HG02642 (cell line): ENCODE results near the gene VIM.
"Not testable (repeated sequence)": the region's sequence is repeated elsewhere in the genome, so short reads cannot be mapped to it uniquely, and the experiment has no call there.

ENCODE experiments used
- ATAC-seq: cut with Tn5 transposase; IDR thresholded peaks from one replicate; pipeline ENCODE4 v1.9.1; 2021; ENCODE audit warnings: mild to moderate bottlenecking; ENCODE audit not compliant: unreplicated experiment, poor library complexity

Gene VIM

DNA sequence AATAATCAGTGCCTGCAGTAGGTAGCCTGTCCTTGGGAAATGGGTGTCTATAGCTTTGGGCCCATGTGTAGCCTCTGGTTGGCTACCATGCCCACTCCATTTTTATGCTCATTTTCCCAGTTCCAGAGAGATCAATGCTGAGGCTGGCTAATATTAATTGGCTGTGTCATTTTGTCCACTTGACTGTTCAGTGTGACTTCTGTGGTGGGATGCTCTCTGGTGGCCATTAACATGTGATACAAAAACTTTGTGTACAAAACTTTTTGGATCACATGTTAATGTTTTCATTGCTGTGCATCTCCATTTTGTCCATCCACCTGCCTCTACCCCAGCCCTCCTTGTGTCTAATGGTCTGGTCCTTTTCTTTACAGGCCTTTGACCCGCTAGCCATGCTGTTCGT is 22.7 kb downstream of the VIM start:
- ATAC-seq = no peak

DNA sequence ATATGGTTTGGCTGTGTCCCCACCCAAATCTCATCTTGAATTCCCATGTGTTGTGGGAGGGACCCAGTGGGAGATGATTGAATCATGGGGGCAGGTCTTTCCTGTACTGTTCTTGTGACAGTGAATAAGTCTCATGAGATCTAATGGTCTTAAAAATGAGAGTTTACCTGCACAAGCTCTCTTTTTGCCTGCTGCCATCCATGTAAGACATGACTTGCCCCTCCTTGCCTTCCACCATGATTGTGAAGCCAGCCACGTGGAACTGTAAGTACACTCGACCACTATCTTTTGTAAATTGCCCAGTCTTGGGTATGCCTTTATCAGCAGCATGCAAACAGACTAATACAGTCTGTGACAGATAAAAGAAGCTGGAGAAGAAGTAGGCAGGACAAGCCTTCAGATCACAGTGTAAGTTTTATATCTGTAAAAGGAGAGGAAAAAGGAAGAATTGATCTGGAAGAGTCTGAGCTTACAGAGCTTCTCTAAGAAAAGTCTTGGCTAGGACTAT is 26.6 kb downstream of the VIM start:
- ATAC-seq = not testable (repeated sequence)

DNA sequence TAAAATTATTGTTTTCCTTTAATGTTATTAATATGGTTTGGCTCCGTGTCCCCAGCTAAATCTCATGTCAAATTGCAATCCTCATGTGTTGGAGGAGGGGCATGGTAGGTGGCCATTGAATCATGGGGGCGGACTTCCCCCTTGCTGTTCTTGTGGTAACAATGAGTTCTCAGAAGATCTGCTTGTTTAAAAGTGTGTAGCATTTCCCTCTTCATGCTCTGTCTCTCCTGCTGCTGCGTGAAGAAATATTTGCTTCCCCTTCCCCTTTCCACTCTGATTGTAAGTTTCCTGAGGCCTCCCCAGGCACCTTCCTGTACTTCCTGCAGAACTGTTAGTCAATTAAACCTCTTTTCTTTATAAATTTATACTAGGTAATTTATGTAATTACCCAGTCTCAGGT is 27.5 kb downstream of the VIM start:
- ATAC-seq = no peak

DNA sequence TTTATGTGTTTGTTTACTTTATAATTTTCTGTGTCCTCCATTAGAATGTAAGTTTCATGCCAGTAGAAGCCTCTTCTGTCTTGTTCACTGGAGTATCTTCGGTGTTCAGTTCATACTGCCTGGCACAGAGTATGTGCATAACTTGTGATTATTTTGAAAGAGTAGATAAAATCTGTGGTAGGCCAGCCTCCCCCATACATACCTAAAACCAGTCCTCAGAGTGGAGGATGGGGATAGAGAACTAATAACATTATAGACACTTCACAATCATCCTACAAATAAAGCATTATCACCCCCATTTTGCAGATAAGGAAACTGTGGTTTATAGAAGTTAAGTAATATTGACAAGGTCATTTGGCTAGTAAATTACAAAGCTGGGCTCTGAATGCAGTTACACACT is 28.0 kb downstream of the VIM start:
- no peak for ATAC-seq

DNA sequence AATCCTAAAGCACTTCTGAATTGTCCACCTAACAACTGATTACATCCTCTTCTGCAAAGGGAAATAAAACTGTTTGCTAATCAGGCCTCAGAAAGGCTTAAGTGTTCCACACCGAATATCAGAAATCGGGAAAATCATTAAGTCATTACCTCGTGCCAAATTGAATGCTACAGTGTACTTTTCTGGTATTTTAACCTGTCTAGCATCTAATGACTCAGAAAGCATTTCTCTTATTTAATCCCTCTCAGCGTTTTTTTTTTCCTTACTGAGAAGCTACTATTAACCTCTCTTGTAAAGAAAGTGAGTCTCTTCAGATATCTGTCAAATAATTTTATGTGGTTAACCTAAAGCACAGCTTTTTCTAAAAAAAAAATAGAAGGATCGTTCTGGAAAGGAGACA is 28.6 kb downstream of the VIM start:
- ATAC-seq = no peak

DNA sequence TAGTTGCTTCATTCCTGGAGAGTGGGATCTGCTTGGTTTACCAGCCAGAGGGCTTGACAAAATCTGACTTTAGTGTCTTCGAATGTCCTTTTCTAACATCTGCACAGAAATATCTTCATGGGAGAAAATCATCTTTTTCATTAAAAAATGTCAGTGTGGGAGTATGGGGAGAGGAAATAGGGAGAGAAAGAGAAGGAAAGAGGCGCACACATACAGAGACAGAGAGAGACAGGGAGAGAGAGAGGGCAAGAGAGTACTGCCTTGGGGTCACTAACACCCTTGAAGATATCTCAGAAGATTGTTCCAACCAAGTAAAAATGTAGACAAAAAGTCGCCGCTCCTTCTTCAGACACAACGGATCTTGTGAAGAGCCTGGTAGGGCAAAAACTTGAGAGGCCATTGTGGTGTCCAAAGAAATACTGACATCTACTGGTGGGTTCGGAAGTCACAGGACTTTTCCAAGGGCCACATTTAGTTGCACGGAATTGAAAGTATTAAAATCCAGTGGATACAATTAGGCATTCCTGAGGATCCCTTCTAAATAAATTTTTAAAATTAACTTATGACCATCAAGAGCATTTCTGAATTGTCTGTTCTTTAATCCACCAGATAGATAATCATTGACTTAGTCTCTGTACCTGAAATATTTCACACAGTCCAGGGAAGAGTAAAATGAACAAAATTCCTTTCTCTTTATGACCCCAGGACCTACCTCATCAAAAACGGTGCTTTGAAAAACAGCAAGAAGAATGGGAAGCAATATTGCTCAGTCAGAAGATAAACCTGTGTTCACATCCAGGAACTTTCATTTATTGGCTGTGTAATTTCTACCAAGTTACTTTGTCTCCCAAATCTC is 29.7 kb downstream of the VIM start:
- peak; percentile 73 for ATAC-seq

DNA sequence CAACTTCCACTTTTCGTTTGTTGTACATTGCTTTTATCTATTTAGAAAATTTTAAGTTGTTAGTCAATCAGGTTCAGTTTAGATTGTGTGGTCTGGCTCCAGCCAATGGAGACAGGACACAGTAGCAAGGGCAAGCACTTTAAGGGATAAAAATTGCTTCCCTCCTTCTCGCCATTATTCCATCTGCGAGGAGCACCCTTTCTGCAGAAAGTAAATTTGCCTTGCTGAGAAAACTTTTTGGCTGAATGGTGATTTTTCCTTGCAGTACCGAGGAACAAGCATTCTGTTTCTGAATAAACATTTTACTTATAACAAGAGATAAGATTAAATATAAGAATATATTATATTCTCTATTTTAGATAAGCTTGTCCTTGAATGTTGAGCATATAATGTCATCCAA is 34.5 kb downstream of the VIM start:
- no peak for ATAC-seq

DNA sequence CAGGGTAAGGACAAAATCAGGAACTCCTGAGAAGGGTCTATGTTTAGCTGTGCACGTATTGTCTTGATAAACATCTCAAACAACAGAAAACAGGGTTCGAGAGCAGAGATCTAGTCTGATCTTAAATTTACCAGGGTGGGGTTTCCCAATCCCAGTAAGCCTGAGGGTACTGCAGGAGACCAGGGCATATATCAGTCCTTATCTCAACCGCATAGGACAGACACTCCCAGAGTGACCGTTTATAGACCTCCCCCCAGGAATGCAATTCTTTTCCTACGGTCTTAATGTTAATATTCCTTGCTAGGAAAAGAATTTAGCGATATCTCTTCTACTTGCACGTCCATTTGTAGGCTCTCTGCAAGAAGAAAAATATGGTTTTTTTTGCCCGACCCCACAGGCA is 35.5 kb downstream of the VIM start:
- ATAC-seq = no peak

DNA sequence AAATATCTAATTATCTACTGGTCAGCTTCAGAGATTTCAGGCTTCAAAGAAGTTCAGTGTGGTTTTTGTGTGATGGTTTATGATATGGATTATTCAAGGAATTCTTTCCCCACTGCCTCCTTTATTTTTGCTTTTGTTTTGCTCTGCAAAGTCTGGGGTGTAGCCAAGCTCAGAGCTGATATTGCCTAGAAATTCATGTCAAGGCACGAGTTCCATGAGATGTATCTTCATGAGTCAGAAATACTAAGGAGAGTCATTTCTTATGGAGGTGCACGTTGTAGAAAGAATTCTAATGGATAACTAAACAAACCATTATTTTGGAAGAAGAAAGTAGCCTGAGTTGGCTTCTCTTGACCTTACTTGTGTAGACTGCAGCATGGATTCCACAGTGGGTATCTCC is 37.4 kb downstream of the VIM start:
- no peak for ATAC-seq

DNA sequence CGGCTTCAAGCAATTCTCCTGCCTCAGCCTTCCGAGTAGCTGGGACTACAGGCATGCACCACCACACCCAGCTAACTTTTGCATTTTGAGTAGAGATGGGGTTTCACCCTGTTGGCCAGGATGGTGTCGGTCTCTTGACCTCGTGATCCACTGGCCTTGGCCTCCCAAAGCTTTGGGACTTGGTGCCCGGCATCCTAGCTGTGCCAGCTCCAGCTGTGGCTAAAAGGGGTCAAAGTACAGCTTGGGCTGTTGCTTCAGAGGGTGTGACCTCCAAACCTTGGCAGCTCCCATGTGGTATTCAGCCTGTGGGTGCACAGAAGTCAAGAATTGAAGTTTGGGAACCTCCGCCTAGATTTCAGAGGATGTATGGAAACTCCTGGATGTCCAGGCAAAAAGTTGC is 38.5 kb downstream of the VIM start:
- not testable (repeated sequence) for ATAC-seq

DNA sequence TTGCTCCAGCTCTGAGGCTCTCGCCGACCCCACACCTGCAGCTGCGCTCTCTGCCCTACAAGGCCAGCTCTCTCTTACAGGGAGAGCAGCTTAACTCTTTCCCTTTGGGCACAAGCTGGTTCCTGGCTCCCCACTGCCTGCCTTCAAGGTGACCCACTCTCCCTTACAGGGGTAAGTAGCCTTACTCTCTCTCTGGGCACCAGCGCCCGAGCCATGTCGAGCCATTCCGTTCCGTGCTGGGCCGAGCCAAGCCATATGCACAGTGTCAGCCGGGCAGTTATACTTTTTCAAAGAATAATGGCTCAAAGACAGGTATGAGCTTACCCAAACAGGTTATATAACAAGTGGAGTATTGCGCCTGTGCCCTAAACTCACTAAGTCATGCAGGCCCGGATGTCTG is 44.6 kb downstream of the VIM start:
- no peak for ATAC-seq

DNA sequence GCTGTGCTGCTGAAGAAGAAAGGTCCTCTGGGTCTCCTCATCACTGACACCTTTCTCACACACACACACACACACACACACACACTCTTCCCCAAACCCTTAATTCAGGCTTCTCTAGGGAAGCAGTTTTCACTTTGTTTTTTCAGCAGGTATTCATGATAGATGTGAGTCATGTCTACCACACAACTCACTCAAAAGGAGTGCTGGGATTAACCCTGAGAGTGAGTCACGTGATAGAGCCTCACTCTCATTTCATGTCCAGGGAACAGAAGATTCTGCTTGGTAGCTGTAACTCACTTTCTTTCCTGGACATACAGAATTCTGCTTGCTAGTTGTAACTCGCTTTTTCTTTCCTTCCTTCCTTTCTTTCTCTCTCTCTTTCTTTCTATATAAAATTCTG is 45.4 kb downstream of the VIM start:
- ATAC-seq = no peak

DNA sequence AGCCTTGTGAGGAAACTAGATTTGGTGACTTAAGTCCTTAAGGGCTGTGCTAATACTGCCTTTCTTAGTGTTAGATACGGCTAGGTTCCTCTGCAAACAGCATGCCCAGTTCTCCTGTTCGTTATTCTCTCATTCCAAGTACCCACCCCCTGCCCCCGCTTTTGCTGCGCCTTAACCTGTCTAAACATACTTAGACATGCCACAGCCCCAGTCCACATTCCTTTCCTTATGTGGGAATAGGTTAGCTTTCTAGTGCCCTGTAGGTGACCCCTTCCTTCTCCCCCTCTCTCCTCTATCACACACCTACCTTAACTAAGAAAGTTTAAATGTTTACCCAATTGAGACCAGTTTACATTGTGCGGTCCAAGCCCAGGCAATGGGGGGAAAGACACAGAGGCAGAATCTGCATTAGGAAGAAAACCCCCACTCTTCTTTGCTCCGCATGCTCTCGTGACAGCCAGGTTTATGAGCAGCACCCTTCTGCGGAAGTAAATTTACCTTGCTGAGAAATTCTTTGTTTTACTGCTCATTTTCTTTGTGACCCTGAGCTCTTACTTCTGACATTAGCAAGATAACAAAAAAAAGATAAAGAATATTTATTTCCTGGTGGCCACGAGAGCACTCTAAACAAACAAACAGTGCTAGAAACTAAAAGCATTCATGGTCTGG is 48.8 kb downstream of the VIM start:
- no peak for ATAC-seq

DNA sequence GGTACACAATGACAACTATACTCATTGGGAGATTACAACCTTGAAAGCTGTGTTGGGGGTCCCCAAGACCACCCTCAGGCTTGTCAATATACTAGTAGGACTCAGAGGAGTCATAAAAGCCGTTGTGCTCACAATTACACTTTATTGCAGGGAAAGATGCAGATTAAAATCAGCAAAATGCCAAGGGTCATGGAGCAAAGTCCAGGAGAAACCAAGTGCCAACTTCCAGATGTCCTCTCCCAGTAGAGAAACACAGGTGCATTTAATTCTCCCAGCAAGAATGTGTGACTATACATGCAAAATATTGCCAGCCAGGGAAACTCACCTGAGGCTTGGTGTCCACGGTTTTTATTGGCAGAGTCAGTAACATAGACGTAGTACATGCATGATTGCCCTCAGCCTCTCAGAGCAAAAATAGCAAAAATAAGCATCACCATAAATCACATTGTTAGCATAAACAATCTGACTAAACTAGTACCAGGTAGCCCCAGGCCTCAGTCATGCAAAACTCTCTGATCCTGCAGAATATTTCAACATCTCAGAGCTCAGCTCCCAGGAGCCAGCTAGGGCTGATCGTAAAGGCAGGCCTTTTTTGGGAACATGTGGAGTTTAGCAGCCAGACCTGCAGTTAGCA is 50.7 kb downstream of the VIM start:
- ATAC-seq = no peak

DNA sequence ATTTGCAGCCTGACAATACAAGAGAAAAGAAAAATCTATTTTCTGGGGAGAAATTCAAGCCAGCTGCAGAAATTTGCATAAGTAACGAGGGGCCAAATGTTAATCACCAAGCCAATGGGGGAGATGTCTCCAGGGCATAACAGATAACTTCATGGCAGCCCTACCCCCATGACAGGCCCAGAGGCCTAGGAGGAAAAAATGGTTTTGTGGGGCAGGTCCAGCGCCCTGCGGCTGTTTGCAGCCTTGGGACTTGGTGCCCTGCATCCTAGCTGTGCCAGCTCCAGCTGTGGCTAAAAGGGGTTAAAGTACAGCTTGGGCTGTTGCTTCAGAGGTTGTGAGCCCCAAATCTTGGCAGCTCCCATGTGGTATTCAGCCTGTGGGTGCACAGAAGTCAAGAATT is 54.3 kb downstream of the VIM start:
- ATAC-seq = no peak

DNA sequence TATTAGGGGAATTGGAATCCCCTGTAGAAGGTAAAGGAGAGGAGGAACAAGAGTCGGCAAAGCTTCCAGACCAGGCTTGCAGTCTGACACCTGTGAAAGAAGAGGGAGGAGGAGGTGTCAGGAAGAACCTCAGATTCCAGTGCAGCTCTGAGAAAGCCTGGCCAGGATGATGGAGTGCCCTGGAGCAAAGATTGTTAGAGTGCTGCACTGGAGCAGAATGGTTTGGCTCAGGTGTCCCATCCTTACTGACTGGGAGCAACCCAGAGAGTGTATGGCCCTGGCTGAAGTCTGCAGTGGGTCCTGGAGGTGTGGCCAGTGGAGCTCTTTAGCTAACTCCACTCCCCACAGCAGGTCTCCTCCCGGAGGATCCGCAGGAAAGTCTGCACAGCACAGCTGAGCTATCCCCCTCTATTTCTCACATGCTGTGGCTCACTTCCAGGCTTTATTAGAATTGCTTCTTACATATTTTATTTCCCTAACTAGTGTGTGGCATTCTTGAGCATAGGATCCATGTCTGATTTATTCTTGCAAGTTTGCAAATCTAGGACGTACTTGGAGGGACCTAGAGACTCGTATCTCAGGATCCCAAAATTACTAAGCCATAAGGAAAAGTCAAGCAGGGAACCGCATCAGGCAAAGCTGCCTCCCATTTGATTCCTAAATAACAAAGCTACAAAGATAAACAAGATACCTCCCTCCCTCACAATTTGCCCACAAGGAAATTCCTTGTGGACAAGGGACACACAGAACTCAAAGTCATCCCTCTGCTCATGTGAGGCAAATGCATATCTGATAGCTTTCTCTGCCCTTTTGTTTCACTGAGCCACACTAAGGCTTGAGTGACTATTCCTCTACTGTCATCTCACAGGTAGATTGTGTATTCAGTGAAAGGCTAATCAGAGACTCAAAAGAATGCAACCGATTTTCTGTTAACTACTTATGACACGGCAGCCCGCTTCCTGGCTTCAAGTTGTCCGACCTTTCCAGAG is 58.8 kb downstream of the VIM start:
- ATAC-seq = no peak
